ENCODE results near the gene HK2.

Gene HK2

GRCh38 chr2:74915743-74916142, 81.8 kb downstream of the HK2 start:
- Histone ChIP-seq H2AFZ (ENCODE audit: low read depth) (no peak overlapping the region), H3K79me2 (ENCODE audit: insufficient read depth, low read depth) (no peaks in the 10 kb centered on the region), H3K27me3 (ENCODE audit: insufficient read depth, low read depth) (no peaks in the 10 kb centered on the region), H3K4me3 (IDR thresholded peaks at IDR 0.05; ENCODE audit: insufficient read depth, low read depth, low read length) (no peak overlapping the region), H3K4me1 (ENCODE audit: low read depth, poor library complexity, severe bottlenecking) (peaks cover 4% of the 10 kb centered on the region), H3K27ac (no peak overlapping the region), H4K20me1 (ENCODE audit: insufficient read depth) (no peaks in the 10 kb centered on the region), H3K9ac (no peak overlapping the region), H3K4me2 (no peak overlapping the region), H3K36me3 (ENCODE audit: insufficient read depth) (no peaks in the 10 kb centered on the region)
- no peak for TF ChIP-seq CTCF (conservative IDR thresholded peaks at IDR 0.05; ENCODE audit: low read depth, low read length)

GRCh38 chr2:74916394-74916793, 82.5 kb downstream of the HK2 start:
- H2AFZ ChIP-seq (ENCODE audit: low read depth): no peak overlapping the region
- H3K27me3 ChIP-seq (ENCODE audit: insufficient read depth, low read depth): no peaks in the 10 kb centered on the region
- no peak overlapping the region for H3K4me3 ChIP-seq (IDR thresholded peaks at IDR 0.05; ENCODE audit: insufficient read depth, low read depth, low read length)
- peaks cover 4% of the 10 kb centered on the region for H3K4me1 ChIP-seq (ENCODE audit: low read depth, poor library complexity, severe bottlenecking)
- no peak for TF ChIP-seq CTCF (conservative IDR thresholded peaks at IDR 0.05; ENCODE audit: low read depth, low read length)
- H3K27ac ChIP-seq: no peak overlapping the region
- no peaks in the 10 kb centered on the region for H4K20me1 ChIP-seq (ENCODE audit: insufficient read depth)
- H3K36me3 ChIP-seq (ENCODE audit: insufficient read depth): no peaks in the 10 kb centered on the region
- H3K9ac ChIP-seq: no peak overlapping the region
- no peaks in the 10 kb centered on the region for H3K79me2 ChIP-seq (ENCODE audit: insufficient read depth, low read depth)
- H3K4me2 ChIP-seq: no peak overlapping the region

GRCh38 chr2:74917702-74918619, 84.0 kb downstream of the HK2 start:
- Histone ChIP-seq H2AFZ (ENCODE audit: low read depth) (no peak overlapping the region), H3K27ac (no peak overlapping the region), H4K20me1 (ENCODE audit: insufficient read depth) (no peaks in the 10 kb centered on the region), H3K36me3 (ENCODE audit: insufficient read depth) (no peaks in the 10 kb centered on the region), H3K79me2 (ENCODE audit: insufficient read depth, low read depth) (no peaks in the 10 kb centered on the region), H3K4me3 (IDR thresholded peaks at IDR 0.05; ENCODE audit: insufficient read depth, low read depth, low read length) (no peak overlapping the region), H3K4me1 (ENCODE audit: low read depth, poor library complexity, severe bottlenecking) (peaks cover 4% of the 10 kb centered on the region), H3K27me3 (ENCODE audit: insufficient read depth, low read depth) (no peaks in the 10 kb centered on the region), H3K4me2 (no peak overlapping the region), H3K9ac (no peak overlapping the region)
- TF ChIP-seq CTCF (conservative IDR thresholded peaks at IDR 0.05; ENCODE audit: low read depth, low read length): no peak

GRCh38 chr2:74919827-74920226, 85.9 kb downstream of the HK2 start:
- no peak overlapping the region for H3K27ac ChIP-seq
- no peak overlapping the region for H3K9ac ChIP-seq
- no peak overlapping the region for H3K4me3 ChIP-seq (IDR thresholded peaks at IDR 0.05; ENCODE audit: insufficient read depth, low read depth, low read length)
- no peaks in the 10 kb centered on the region for H3K36me3 ChIP-seq (ENCODE audit: insufficient read depth)
- no peaks in the 10 kb centered on the region for H3K27me3 ChIP-seq (ENCODE audit: insufficient read depth, low read depth)
- peak; percentile 82 for TF ChIP-seq CTCF (conservative IDR thresholded peaks at IDR 0.05; ENCODE audit: low read depth, low read length)
- no peaks in the 10 kb centered on the region for H3K79me2 ChIP-seq (ENCODE audit: insufficient read depth, low read depth)
- peak overlapping the region; percentile 53; the same call in 1 of the 2 replicates for H2AFZ ChIP-seq (ENCODE audit: low read depth)
- H3K4me2 ChIP-seq: peak overlapping the region; percentile 26; the same call in 1 of the 2 replicates
- H3K4me1 ChIP-seq (ENCODE audit: low read depth, poor library complexity, severe bottlenecking): peaks cover 4% of the 10 kb centered on the region
- no peaks in the 10 kb centered on the region for H4K20me1 ChIP-seq (ENCODE audit: insufficient read depth)
